A204.1 (cell line): ENCODE results near the gene DNAH6.

ENCODE experiments used
- FAIRE-seq: peaks from 2 replicates; lab custom pipeline; 2012; peaks lifted over from hg19 to GRCh38; lab: Jason Lieb, UNC

DNAH6 gene

GRCh38 chr2:84800194-84800805 is 284.0 kb downstream of the DNAH6 start:
- no peak for FAIRE-seq

- no peak for FAIRE-seq
Observed at GRCh38 chr2:84801811-84802210, 285.5 kb downstream of the DNAH6 start.

- no peak for FAIRE-seq
Observed at GRCh38 chr2:84805250-84805958, 289.1 kb downstream of the DNAH6 start.

- FAIRE-seq: no peak
Observed at GRCh38 chr2:84807063-84807485, 290.8 kb downstream of the DNAH6 start.

GRCh38 chr2:84808279-84808678 is 292.0 kb downstream of the DNAH6 start:
- FAIRE-seq: no peak

- no peak for FAIRE-seq
Observed at GRCh38 chr2:84811839-84812431, 295.6 kb downstream of the DNAH6 start.

GRCh38 chr2:84815146-84815545 is 298.8 kb downstream of the DNAH6 start:
- no peak for FAIRE-seq

GRCh38 chr2:84816426-84817026 is 300.2 kb downstream of the DNAH6 start:
- FAIRE-seq: no peak

GRCh38 chr2:84817239-84817655 is 300.9 kb downstream of the DNAH6 start:
- no peak for FAIRE-seq

- FAIRE-seq: no peak
Observed at GRCh38 chr2:84821806-84822205, 305.5 kb downstream of the DNAH6 start.

GRCh38 chr2:84823229-84823628 is 306.9 kb downstream of the DNAH6 start:
- FAIRE-seq: no peak

- no peak for FAIRE-seq
Observed at GRCh38 chr2:84823788-84824187, 307.5 kb downstream of the DNAH6 start.

- no peak for FAIRE-seq
Observed at GRCh38 chr2:84827978-84828575, 311.8 kb downstream of the DNAH6 start.

GRCh38 chr2:84829693-84830092 is 313.4 kb downstream of the DNAH6 start:
- FAIRE-seq: no peak

GRCh38 chr2:84830095-84830494 is 313.8 kb downstream of the DNAH6 start:
- FAIRE-seq: no peak

- no peak for FAIRE-seq
Observed at GRCh38 chr2:84830758-84831500, 314.6 kb downstream of the DNAH6 start.

GRCh38 chr2:84832772-84833461 is 316.6 kb downstream of the DNAH6 start:
- no peak for FAIRE-seq

GRCh38 chr2:84833481-84834150 is 317.3 kb downstream of the DNAH6 start:
- FAIRE-seq: no peak

- no peak for FAIRE-seq
Observed at GRCh38 chr2:84836215-84836614, 319.9 kb downstream of the DNAH6 start.

GRCh38 chr2:84838434-84839145 is 322.3 kb downstream of the DNAH6 start:
- no peak for FAIRE-seq
